GM18870 (cell line): ENCODE data around the gene ZNF669.

Source experiments
- ATAC-seq: cut with Tn5 transposase; IDR thresholded peaks from one replicate; pipeline ENCODE4 v1.9.1; 2021; ENCODE audit warnings: moderate library complexity; ENCODE audit not compliant: unreplicated experiment

The ZNF669 gene

DNA sequence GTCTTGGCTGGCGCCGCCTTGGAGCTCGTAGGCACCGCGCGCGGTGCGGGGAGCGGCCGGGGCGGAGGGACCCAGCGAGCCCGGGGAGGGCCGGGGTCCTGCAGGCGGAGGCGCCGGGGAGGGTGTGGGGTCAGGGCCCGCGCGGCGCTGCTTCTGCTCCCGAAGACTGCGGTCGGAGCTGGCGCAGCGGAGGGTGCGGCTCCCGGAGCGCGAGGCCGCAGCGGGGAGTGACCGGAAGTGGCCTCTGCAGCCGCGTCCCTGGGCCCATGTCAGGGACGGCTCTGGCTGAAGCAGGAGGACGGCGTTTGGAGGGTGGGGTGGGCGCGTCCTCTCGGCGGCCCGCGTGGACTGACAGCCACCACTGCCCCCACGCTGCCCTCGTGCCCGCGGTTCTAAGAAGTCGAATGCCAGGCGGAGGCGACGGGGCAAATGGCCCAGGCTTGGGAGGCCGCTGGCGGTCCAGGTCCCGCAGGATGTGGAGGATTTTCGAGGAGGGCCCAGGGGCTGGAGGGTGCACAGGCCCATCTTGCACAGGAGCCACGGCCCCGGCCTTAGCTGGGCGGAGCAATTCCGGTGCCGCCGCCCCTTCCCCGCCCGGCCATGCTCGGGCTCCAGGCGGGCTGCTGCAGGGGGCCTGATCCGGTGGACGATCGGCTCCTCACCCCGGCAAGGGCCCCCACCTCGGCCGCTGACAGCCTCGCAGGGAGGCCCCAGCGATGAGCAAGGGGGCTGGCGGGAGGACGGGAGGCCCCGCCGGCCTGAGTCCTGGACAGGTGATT is 7.7 kb upstream of the ZNF669 start:
- no peak for ATAC-seq

DNA sequence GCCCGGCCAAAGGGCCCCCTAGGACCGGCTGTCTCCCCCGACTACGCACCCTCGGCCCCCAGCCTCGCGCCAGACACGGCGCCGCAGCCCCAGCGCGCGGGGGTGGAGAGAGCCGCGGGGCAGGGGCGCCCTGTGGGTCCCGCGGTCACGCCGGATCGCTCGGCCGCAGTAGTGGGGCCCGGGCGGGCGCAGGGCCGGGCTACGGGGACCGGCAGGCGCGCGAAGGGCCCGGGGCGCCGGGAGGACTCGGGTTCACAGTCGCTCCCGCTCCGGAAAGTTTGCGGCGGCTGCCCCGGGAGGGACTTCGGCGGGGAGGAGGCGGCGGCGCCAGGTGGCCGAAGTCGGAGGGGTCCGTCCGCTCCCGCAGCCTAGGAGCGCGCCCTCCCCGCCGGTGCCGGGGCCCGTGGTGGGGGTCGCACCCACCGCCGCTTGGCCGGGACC is 7.1 kb upstream of the ZNF669 start:
- no peak for ATAC-seq

DNA sequence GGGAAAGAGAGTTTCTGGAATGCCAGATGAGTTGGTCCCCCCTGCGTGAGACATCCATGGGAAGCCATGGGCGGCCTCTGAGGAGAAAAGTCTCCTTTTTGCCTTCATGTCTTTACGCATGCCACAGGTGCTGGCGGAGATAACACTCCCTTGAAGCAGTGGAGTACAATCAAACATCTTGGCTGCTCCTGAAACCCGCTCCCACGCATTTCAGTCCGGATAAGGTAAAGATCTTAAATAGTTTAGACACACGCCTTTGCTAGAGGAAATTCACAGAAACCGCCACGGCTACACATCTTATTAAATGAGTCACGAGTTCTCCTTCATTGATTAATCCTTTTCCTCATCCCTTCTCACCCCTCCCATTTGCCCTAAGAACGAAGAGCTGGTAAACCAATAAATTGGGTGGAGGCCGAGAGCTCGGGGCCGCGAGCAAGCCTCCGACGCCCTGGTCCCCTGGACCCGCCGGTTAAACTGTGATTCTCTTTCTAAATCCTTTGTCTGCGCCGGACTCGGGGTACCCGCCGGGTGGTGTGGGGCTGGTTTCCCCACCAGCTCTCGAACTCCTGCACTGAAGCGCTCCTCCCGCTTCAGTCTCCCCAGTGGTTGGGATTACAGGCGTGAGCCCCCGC is 6.6 kb upstream of the ZNF669 start:
- ATAC-seq: no peak

DNA sequence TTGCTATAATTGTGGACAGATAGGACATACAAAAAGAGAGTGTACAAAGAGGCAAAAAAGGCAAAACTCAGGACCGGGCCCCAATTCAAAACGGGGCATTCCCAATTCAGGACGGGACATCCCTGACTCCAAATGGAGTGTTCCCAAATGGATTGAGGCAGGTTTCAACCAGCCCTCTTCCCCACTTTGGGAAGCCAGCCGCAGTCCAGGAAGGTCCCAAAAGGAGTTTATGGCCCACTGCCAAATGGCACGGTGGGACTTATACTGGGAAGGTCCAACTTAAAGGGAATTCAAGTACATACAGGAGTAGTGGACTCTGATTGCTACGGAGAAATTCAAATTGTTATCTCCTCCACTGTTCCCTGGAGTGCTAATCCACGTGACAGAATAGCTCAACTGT is 3.5 kb upstream of the ZNF669 start:
- no peak for ATAC-seq

DNA sequence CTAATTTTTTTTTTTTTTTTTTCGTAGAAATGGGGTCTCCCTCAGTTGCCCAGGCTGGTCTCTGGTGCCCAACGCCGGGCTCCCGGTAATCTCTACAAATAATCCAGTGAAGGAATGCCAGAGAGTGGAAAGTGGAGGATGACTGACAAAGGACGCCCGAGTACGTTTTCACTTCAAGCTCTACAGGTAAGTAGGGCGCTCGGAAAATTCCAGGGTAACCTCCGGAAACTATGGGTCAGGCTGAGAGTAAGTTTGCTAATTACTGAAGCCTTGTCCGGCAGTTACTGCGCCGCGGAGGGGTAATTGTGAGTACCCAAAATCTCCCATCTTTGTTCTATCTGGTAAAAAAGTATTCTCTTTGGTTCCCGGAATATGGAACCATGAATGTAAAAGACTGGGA is 1.8 kb upstream of the ZNF669 start:
- ATAC-seq: no peak

DNA sequence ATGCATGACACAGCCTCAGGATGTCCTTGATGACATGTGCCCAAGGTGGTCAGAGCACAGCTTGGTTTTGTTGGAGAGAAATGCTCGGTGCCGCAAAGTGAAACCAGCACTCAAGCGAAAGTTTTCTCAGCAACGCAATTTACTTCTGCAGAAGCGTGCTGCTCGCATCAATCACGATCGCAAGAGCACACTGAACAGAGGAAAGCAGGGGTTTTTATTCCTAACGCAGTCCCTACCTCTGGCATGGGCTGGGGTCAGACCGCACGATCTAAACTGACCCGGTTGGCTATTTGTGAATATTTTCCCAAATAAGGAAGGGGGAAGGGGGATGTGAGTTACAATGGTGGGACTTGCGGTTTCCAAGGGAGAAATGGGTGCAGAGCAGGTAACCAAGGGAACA is 809 bp upstream of the ZNF669 start:
- no peak for ATAC-seq

DNA sequence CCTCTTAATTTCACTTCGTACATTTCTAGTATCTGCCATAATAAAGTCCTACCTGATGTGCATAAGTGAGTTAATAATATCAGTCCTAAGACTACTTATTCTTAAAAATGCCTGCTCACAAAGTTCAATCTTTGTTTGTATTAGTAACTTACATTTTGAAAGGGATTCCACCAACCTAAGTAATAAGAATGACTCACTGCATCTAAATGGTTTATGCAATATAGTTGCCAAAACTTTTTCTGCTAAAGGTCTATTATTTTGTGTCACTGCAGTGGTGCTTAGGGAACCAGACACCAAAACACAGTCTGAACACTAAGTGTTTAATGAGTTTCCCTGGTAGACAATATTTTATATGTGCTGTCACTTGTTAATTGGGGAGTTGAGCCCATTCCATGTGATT is 1.8 kb downstream of the ZNF669 start:
- ATAC-seq: no peak

DNA sequence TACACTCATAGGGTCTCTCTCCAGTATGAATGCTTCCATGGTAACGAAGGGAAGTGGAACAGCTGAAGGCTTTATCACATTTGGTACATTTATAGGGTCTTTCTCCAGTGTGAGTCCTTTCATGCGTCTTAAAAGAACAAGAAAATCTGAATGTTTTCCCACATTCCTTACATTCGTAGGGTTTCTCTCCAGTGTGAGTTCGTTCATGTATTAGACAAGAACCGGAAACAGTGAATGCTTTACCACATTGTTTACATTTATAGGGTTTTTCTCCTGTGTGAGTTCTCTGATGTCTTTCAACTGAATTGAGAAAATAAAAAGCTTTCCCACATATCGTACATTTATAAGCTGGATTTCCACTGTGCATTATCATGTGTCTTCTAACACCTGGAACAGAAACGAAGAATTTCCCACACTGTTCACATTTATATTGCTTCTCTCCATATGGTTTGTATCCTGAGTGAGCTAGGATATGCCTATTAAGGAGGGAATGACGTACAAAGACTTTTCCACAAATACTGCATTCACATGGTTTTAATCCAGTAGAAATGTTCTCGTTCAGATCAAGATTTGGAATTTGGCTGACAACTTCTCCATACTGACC is 3.4 kb downstream of the ZNF669 start:
- no peak for ATAC-seq

DNA sequence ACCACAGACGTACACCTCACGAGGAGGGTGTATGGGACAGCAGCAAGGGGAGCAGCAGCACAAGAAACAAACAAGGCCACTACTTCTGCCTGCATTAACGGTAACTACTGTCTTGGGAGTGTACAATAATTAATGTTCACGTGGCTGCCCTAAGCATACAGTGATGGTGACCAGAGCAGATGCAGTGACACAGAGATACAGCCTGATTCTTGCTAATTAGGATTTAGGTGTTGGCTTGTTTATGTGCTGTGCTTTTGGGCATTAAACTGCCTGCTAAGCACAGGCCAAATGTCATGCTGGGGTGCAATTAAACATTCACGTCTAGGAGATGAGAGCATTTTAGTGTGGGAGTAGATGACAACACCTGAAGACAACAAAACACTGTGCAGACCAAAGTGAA is 7.2 kb downstream of the ZNF669 start:
- ATAC-seq: no peak

DNA sequence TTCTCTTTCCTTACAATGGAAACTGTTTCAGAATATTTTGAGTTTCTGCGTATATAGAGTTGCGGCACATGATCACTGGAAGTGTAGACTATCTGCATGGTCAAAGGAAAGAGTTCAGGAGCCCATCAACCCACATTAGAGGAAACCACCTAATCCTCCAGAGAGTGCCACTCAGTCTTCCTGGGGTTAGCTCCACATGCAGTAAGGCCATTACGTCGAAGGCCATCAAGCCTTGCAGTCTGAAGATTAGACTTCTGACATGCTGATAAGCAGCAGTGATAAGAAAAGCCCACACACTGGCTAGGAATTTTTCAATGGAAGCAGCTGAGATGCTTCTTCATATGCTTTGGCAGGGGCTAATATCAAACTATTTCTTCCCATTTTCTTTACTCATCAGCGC is 7.6 kb downstream of the ZNF669 start:
- ATAC-seq: no peak

DNA sequence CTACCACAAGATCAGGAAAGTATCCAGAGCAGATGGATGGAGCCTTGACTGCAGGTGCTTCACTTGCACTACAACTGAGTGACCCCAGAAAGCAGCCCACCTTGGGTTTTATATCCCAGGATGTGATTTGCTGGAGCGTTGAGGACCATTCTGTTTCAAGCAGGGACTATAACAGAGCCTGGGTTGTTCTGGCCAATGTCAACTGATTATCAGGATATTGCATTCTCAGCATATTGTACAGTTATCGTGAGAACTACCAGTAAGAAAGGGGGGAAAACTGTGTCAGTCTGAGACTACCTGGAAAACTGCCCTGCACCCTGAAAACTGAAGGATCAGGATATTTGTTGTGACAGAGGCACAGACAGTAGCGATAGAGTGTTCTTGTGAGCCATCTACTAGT is 8.0 kb downstream of the ZNF669 start:
- ATAC-seq: no peak

DNA sequence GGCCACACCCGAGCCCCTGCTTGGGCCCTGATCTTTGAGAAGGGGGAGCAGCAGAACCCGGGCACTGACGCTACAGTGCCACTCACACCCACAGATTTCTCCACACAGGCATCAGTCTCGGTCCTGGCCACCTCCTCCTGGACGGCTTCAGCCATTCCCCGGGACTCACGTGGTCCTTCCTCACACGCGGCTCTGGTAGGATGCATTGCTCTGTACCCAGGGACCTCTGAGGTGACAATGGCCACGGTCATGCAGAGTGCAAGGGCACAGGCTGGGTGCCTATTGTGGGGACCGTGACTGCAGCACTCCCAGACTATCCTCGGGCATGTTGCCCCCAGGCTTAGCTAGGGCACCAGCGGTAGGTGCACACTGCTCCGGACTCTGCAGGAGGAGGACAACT is 13.7 kb downstream of the ZNF669 start:
- ATAC-seq: no peak

DNA sequence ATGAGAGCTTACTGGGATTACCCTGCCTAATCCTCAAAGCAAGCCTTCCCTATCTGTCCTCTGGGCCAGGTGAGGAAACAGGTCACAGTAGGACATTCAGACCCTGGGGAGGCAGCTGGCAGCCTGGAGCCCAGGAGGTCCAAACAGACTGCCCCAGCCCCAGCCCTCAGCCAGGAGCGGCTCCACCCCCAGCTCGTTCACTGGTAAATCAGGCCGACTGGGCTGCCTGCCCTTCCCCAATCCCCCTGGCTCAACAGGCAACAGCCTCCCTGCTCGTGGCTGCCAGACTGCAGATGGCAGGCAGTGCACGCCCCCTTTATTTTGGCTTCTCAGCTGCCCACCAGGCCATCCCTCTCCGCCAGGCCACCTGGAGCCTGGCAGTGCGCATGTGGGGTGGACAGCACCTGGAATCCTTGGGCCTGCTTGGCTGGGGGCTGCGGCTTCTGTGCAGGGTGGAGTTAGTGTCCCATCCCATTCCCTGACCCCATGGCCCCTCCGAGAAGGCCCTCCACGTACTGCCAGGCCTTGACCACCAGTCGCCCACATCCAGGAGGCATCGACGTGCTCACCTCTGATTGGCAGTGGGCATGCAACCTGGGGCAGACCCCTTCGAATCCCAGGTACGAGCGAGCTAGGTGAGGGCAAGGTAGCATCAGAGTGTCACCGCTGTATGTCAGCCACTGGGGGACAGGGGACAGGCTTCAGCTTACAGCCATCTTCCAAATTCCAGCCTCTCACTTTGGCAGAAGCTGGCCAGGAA is 14.4 kb downstream of the ZNF669 start:
- ATAC-seq: no peak

DNA sequence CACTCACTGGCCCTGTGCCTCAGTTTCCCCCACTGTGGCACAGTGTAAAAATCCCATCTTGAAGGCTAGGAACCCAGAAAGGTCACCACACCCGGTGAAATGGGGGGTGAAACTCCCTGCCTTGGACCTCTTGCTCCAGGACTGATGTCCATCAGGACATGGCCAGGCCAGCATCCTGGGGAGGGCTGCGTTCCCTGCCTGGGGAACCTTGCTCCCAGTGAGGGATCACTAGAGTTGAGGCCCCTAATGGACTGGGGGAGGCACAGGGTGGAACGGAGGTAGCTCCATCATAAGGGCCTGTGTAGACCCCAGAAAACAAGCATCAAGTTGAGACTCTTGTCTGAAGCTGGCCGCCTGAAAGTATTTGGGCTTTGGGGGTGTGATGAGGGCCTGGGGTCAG is 15.2 kb downstream of the ZNF669 start:
- ATAC-seq: no peak

DNA sequence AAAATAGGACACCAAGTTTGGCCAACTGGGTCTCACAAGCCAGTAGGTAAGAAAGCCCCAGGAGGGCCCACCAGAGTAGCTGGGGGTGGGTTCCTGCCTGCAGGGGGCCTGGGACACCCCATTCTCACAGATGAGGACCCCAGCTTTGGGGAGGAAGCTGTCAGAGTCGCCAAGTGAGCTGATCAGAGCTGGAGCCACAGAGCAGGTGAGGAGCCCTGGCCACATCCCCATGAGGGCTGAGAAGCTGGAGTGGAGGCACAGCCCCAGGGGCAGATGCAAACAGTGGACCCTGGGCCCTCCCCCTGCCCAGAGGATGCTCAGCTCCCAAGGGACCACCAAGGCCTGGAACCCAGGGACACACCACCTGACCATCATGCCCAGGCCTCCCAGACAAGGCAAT is 16.9 kb downstream of the ZNF669 start:
- no peak for ATAC-seq

DNA sequence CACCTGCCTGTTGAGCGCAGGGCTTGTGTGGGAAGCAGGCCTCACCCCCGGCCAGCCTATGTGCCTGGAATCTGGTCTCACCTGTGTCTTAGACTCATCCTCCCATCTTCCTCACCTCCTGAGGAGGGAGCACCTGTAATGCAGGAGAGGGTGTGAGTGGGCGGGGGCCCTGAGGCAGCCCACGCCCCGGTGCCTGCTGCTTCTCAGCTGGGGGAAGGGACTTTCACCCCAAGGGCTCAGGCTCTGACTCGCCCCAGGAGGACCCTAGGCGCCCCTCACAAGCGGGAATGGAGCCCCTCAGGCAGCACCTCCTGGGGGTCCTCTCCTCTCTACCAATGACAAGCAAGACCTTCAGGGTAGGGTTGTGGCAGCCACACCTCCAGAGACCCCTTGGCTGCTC is 18.8 kb downstream of the ZNF669 start:
- ATAC-seq: no peak

DNA sequence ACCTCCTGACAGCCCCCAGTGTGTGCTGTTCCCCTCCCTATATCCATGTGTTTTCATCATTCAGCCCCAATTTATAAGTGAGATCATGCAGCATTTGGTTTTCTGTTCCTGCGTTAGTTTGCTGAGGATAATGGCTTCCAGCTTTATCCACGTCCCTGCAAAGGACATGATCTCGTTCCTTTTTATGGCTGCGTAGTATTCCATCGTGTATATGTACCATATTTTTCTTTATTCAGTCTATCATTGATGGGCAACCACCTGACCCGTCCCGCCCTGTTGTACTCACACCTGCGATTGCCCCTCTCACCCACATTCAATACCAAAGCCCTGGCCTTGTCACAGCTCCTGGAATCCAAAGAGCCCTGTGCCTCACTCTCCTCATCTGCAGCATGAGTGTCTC is 19.4 kb downstream of the ZNF669 start:
- no peak for ATAC-seq

DNA sequence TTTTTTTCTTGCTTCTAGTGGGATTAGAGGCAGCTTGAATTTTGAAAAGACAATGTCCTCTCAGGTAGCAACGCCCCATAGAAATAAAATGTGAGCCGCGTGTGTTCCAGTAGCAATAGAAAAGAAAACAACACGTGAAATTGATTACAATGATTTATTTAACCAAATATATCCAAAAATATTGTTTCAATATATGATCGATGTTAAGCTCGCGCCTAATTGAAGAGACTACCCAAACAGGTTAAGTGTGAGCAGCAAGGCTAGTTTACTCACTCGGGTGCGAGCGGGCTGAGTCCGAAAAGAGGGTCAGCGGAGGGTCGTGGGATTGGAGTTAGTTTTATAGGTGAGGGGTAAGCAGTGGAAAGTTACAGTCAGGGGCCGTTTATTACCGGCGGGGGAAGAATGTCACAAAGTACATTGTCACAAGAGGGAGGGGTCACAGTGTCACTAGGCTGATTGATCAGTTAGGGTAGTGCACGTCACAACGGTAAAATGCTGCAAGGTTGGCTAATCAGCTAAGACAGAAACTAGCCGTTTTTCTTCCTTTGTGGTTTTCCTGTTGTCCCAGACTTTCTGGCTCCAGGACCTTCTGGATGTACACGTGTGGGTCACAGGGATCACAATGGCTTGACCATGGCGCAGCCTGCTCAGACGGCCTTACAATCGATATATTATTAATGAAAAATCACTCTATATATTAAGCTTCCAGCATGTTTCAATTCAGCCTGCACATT is 24.8 kb downstream of the ZNF669 start:
- ATAC-seq: no peak

DNA sequence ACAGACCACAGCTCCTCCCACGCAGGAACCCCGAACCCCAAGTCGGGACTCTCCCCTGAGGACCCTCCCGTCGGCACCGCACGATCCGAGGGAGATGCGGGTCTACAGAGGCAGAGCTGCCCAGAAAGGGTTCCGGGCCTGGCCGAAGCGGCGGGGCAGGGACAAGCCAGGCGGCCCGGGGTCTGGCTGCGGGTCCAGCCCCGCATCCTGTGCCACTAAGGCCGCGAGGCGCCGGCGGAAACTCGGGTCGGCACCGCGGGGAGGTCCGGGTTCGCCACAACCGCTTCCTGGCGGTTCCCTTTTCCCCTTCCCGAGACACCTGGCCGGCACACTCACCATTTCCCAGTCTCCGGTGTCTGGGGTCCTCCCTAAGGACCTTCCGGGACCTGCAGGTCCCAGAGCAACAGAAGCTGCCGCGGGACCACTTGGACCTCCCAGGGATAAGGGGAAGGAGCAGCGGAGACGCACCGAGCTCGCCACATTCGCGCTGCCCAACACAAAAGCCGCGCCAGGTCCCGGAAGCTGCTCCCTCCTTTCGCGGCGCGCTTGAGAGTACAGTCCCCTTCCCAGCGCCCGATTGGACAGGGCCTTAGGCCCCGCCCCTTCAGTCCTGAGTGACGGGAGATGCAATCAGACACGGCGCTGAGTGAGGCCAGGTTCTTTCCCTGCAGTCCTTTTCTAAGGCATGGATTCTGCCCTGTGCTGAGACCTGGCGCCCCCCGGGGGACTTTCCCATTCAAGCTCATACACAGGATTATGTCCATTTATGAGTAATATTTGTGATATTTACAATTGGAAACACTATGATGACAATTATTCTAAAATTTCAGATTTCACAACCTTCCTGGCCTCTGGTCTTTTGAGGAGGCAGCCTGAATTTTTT is 25.7 kb downstream of the ZNF669 start, which contains the start of gene ZNF670:
Gene ZNF670, minus strand, starts transcription at position 554 of the 883 bp plus-strand sequence. Its CDS starts 215 bp downstream, at position 339.
- peak; percentile 96 for ATAC-seq

DNA sequence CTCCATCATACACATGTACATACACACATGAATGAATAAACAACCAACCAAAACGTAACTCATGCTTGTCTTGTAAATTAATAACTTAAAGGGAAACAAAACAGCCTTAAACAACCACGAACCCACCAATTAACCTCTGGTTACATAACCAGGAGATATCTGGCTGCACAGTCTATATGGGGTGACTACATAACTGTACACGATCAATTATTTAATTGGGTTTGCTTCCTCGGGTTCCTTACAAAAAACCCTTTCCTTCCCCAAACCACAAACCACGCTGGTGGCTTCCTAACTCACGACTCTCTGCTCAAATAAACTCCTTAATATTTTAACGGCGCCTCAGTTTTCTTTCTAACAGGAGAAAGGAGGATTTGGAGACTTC is 26.3 kb downstream of the ZNF669 start:
- no peak for ATAC-seq
